Chondrocyte (in vitro differentiated cells): ENCODE data around the gene FAM53A. TPM values are rescaled to one million over a fixed set of nuclear protein-coding genes. Genes with fewer than 3 reads are reported as not detected.

ENCODE experiments used
- DNase-seq: peaks from one replicate; pipeline ENCODE4 v3.0.0; 2021; ENCODE audit warnings: mixed read lengths, low spot score
- H3K27ac Mint-ChIP-seq: one replicate; pipeline ENCODE4 v1.8.0; 2021; ENCODE audit warnings: mild to moderate bottlenecking, moderate library complexity, mixed read lengths; ENCODE audit not compliant: unreplicated experiment
- H3K27me3 Mint-ChIP-seq: 2 replicates; pipeline ENCODE4 v1.8.0; 2021; ENCODE audit warnings: low read depth, mixed read lengths
- H3K36me3 Mint-ChIP-seq: 2 replicates; pipeline ENCODE4 v1.8.0; 2021; ENCODE audit warnings: low read depth, mixed read lengths
- H3K4me1 Mint-ChIP-seq: 2 replicates; pipeline ENCODE4 v1.8.0; 2021; ENCODE audit warnings: low read depth, mild to moderate bottlenecking, mixed read lengths
- H3K4me3 Mint-ChIP-seq: one replicate; pipeline ENCODE4 v1.8.0; 2021; ENCODE audit warnings: mild to moderate bottlenecking, moderate library complexity, mixed read lengths; ENCODE audit not compliant: unreplicated experiment
- H3K9me3 Mint-ChIP-seq: 2 replicates; pipeline ENCODE4 v1.8.0; 2021; ENCODE audit warnings: low read depth, mixed read lengths
- total RNA-seq: library from RNA; stranded (reverse); gene quantifications from 3 replicates; pipeline ENCODE4 v1.2.1, GENCODE V29; 2021
- TF ChIP-seq, protein P1 (sequence below): fragments of 200-600 bp; sonication (generic); IDR thresholded peaks from 2 replicates; pipeline ENCODE4 v1.5.0; 2021; ENCODE audit warnings: antibody characterized with exemption, mild to moderate bottlenecking, moderate library complexity

The FAM53A gene
- total RNA-seq, 1 donor from 2014 or later = 6.9 TPM

DNA sequence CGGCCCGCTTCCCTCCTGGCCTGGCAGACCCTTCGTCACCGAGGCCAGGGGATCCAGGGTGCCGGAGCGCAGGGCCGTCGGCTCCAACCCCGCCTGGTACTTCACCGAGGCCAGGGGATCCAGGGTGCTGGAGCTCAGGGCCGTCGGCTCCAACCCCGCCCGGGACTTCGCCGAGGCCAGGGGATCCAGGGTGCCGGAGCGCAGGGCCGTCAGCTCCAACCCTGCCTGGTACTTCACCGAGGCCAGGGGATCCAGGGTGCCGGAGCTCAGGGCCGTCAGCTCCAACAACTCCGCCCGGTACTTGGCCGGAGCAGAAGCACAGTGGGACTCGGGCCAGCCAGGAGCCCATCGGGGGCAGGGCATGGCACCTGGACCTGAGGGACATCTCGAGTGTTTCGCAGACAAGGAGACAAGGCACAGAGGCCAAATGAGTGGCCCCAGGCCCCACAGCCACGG, 85.1 kb downstream of the FAM53A start:
- H3K4me3 Mint-ChIP-seq = no peak overlapping the region
- H3K9me3 Mint-ChIP-seq = no peaks in the 10 kb centered on the region
- no peaks in the 10 kb centered on the region for H3K36me3 Mint-ChIP-seq
- TF ChIP-seq, protein P1, sequence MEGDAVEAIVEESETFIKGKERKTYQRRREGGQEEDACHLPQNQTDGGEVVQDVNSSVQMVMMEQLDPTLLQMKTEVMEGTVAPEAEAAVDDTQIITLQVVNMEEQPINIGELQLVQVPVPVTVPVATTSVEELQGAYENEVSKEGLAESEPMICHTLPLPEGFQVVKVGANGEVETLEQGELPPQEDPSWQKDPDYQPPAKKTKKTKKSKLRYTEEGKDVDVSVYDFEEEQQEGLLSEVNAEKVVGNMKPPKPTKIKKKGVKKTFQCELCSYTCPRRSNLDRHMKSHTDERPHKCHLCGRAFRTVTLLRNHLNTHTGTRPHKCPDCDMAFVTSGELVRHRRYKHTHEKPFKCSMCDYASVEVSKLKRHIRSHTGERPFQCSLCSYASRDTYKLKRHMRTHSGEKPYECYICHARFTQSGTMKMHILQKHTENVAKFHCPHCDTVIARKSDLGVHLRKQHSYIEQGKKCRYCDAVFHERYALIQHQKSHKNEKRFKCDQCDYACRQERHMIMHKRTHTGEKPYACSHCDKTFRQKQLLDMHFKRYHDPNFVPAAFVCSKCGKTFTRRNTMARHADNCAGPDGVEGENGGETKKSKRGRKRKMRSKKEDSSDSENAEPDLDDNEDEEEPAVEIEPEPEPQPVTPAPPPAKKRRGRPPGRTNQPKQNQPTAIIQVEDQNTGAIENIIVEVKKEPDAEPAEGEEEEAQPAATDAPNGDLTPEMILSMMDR = no peak
- peak; percentile 81 for DNase-seq
- H3K27me3 Mint-ChIP-seq = peaks cover 6% of the 10 kb centered on the region
- H3K4me1 Mint-ChIP-seq = peaks cover 2% of the 10 kb centered on the region
- no peak overlapping the region for H3K27ac Mint-ChIP-seq

DNA sequence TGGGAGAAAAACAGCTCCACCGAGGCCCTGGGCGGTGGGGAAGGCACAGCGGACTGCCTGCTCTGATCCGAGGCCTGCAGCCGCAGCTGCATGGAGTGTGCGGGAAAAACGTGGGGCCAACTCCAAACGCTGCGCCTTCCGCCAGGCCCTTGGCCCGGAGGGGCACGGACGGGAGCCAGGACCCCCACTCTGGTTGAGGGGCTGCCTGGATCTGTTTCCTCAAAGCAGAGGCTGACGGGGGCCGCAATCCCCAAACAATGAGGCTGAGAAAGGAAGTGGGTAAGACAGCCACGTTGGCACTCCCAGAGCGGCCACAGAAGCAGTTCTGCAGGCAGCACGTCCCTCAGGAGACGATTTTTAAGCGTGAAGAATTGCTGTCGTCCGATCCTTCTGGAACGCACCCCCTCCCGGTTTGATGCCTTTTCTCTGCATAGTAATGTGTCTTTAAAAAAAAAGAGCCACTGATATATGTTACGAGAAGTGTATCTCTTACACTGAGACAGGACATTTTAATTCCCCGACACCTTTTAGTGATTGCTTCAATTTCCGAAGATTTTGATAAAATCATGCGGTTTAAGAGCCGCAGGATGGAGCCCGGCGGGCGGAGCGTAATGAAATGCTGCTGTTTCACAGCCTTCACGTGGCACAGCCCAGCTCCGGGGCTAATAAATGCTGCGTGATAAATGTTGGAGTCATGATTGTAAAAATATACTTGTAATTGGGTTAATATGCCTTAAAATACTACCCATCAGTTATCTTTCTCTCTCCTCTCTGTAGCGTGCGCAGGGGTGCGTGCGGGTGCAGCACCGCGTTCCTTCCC, 85.7 kb downstream of the FAM53A start:
- TF ChIP-seq, protein P1 = no peak
- Mint-ChIP-seq H3K9me3 (no peaks in the 10 kb centered on the region), H3K27ac (no peak overlapping the region), H3K36me3 (no peaks in the 10 kb centered on the region), H3K4me3 (no peak overlapping the region), H3K27me3 (peaks cover 10% of the 10 kb centered on the region), H3K4me1 (no peaks in the 10 kb centered on the region)
- DNase-seq = peak; percentile 74

DNA sequence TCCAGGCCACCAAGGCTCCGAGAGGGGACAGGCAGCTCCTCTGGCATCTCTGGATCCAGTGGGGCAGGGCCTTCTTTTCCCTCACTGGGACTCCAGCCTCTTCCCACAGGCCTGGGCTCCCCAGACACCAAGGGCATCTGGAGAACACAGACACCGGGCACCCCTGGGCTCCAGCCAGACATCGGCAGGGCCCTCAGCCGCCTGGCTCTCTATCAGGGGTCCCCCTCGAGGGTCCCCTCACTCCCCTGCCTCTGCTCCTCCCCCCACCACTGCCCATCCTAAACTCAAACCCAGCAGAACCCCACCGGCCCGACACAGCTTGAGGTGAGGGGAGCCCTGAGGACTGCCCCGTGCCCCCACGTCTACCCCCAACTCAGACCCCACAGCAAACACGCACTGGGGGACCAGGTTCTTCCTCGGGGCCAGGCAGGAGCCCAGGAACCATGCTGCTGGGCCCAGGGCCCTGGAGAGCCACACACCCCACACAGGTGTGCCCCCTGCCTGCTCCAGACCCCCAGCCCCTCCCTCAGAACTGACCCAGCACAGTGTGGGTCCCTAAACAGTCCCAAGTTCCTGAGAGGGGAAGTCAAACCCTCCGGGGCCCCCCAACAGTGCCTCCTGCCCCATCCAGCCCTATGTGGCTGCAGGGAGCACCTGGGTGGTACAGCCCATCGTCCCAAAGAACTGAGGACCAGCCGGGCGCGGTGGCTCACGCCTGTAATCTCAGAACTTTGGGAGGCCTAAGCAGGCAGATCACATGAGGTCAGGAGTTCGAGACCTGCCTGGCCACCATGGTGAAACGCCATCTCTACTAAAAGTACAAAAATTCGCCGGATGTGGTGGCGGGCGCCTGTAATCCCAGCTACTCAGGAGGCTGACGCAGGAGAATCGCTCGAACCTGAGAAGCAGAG, 86.8 kb downstream of the FAM53A start:
- no peak overlapping the region for H3K27ac Mint-ChIP-seq
- peaks cover 10% of the 10 kb centered on the region for H3K27me3 Mint-ChIP-seq
- H3K36me3 Mint-ChIP-seq = no peaks in the 10 kb centered on the region
- H3K9me3 Mint-ChIP-seq = no peaks in the 10 kb centered on the region
- TF ChIP-seq, protein P1 = no peak
- H3K4me1 Mint-ChIP-seq = no peaks in the 10 kb centered on the region
- no peak overlapping the region for H3K4me3 Mint-ChIP-seq
- peak; percentile 66 for DNase-seq

DNA sequence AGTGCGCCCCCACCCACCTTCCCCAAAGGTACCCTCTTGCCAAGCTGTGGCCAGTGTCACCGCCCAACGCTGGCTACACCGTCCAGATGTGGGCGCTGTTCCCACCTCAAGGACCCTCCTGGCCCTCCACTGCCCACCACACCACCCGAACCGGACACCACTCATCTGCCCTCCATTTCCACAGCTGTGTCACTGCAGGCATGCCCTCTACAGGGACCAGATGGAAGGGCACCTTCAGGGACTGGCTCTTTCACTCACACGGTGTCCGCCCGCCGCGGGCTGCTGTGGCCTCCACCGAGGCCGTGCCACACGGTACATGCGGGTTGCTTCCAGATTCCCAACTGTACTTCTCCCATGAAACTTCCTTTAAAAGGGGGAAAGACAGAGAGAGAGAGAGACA, 87.7 kb downstream of the FAM53A start:
- TF ChIP-seq, protein P1 = no peak
- Mint-ChIP-seq H3K27me3 (peaks cover 10% of the 10 kb centered on the region), H3K27ac (no peak overlapping the region), H3K36me3 (no peaks in the 10 kb centered on the region), H3K4me1 (no peaks in the 10 kb centered on the region), H3K9me3 (no peaks in the 10 kb centered on the region), H3K4me3 (no peak overlapping the region)
- peak; percentile 61 for DNase-seq

DNA sequence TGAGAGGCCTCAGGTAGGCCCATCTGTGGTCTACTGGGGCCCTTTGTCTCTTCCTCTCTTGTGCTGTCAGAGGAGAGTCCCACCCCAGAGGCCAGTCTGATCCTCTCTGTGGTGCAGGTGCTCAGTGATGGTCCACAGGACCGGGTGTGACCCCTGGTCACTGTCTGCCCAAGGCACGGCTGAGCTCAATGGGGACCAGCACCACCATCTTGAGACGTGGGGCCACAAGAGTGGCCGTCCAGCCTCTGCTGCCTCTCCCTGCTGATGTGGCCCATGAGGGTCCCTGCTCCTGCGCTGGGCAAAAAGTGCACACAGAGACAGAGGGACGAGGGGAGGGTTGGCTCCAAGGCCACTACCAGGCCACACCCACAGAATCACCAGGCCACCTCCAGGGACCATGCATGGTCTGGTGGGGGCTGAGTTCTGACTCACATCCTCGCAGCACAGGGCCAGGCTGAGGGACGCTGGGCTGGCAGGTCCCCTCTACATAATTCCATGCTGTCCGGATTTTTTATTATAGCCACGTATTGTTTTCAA, 88.3 kb downstream of the FAM53A start:
- peaks cover 2% of the 10 kb centered on the region for H3K36me3 Mint-ChIP-seq
- peaks cover 10% of the 10 kb centered on the region for H3K27me3 Mint-ChIP-seq
- peaks cover 4% of the 10 kb centered on the region for H3K9me3 Mint-ChIP-seq
- DNase-seq = peak; percentile 52
- H3K4me3 Mint-ChIP-seq = no peak overlapping the region
- no peak overlapping the region for H3K27ac Mint-ChIP-seq
- TF ChIP-seq, protein P1 = no peak
- no peaks in the 10 kb centered on the region for H3K4me1 Mint-ChIP-seq
